Activated gamma-delta T cell (primary cell): Measurements from ENCODE around the gene KDM5B.

Experiments
- DNase-seq: peaks from one replicate; lab custom pipeline; 2025; lab: John Stamatoyannopoulos, UW

The KDM5B gene

GRCh38 chr1:202711949-202712635 is 96.1 kb downstream of the KDM5B start:
- DNase-seq = no peak

GRCh38 chr1:202710070-202711045 is 97.9 kb downstream of the KDM5B start, which contains the start of gene SYT2:
Gene SYT2, minus strand, starts transcription at chr1:202710454. Its CDS starts 104,682 bp downstream, at chr1:202605772.
- no peak for DNase-seq

GRCh38 chr1:202709276-202710041 is 98.8 kb downstream of the KDM5B start:
- no peak for DNase-seq

DNA sequence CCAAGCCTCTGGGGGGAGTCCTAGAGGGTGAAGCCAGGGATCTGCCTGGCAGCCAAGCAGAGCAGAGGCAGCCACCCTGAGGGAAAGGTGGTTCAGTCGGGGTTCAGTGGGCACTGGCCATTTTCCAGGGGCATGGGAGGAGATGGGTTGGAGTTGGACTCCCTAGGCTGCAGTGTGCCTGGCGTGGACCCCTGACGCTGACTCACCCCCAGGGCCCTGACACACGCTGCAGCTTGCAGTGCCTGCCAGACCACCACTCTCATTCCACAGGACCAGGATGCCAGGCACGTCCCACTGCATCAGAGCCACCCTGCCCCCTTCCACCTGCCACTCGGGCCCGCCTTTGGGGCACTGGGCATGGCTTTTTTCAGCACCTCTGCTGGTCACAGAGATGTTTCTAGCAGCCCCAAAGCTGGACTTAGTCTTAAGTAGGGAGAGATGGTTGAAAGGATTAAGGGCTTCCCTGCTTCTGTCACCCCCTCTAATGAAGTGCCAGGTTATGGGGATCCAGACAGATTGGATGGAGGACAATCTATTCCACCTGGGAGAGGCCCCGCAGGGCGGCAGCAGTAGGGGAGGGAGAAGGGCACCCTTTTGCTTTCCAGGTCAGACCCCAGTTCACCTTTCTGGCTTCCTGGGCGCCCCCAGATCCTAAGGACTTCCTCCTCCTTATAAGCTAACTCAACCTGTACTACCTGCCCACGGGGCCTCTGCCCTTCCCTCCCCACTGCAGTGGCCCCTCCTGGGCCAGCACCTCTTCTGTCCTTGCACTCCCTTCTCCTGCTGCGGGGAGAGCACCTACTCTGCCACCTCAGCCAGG is 99.6 kb downstream of the KDM5B start:
- no peak for DNase-seq

DNA sequence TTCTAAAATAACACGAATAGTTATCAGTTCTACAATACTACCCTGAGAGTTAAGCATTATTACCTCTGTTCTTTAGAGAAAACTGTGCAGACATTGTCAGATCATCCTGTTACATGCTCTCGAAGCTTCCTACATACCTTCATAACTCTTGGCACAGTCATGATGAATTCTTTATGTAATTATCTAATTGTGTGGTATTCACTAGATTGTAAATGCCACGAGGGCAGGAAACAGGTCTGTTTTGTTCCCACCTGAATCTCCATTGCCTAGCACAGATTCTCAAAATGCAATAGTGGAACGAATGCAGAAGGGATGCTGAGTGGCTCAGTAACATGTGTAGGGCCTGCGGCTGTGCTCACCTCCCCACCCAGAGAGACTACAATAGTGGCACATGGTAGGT is 101.4 kb downstream of the KDM5B start:
- no peak for DNase-seq

DNA sequence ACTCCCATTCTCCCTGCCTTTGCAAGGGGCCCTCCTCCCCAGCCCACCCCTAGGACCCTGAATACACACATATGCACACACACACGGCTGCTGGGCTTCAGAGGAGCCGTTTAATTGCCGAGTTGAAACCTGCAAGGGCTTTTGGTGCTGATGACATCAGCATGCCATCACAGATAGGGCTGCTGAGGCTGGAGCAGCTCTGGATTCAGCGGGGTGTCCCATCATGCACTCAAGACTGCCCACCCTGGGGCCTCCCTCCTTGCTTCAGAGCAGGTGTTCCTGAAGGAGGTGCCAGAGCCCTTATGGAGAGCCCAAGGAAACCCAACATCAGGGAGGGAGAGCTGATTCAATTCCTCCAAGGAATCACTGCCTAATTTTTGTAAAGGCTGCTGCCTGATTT is 103.6 kb downstream of the KDM5B start:
- DNase-seq = no peak

DNA sequence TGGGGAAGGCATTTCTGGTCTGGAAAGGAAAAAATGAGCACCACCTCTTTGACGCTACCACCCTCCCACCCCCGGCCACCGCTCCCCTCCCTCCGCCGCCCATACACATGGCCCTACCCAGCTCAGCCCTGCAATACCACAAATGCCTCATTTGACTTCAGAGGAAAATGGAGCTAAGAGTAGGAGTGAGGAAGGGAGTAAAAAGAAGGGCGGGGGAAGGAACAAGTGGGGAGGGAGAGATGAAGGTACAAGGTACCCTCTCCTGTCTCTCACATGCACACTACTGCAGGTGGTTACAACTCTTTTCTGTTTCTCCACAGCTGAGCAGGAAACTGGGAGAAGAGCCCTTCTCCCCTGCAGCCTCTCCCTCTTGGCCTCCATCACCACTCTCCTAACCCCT is 105.0 kb downstream of the KDM5B start:
- no peak for DNase-seq

- DNase-seq = no peak
Measured at GRCh38 chr1:202702088-202702487, 106.1 kb downstream of the KDM5B start.

DNA sequence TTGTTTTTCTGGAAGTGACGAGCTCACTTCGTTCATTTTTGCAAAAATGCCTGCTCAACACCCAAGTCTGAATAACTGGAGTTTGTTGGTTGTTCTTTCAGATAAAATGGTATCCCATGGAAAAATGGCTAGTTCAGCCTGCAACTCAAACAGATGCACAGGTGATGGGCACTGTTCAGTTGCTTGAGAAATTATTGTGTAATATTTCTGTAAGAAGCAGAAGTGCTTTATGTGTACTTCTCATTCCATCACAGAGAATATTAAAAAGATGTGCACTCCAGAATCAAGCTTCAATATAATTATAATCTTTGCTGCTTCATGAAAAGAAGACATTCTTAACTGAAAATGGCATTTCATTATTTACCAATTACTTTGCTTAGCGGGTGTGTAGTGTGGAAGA is 107.0 kb downstream of the KDM5B start:
- DNase-seq = no peak

DNA sequence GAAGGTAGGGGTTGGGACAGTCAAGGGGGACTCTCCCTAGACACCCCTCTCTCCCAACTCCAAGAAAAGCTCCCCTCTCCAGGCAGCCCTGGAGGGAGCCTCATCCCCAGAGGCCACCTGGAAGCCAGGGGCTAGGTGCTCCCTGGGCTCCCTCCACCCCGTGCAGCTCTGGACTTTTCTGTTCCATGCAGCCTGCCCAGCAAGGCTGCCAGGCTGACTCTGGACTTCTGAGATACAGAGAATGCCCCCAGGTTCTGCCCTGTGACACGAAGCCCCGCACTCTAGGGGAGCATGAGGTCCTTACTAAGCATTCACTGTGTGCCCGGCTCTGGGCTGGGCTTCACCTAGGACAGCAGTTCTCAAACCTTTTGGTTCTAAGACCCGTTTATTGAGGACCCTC is 108.2 kb downstream of the KDM5B start:
- no peak for DNase-seq

DNA sequence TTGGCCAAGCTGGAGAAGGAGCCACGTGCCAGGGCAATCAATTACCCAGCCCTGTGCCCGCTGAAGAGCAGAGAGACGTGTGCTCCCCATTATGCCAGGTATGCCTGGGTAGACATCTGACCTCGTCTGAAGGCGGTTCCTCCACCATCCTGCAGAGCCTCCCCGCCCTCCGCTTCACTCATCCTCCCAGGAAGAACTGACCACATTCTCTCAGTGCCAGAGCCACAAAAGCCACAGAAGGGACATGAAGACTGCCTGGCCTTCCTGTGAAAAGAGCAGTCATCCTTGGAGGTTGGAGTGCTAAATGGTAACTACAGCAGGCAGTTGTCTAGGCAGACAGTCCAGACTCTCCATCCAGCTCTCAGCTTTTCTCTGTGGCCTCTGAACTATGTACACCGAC is 109.9 kb downstream of the KDM5B start:
- no peak for DNase-seq

DNA sequence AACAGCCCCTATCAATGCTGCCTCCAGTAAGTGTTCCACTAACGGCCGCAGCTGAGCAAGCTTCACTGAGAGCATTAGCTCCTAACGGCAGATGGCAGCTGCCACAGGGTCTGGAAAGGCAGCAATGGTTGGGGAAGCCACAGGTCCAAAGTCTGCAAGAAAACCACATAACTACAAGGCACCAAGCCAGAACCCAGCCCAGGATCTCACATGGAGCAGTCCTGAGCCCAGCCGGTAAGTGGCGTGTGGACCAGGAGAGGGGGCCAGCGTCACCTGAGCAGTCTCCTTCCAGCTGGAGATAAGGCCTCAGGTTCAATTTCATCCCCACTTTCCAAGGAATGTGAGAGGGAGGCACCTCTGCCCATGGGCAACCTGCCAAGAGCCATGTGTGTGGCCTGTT is 111.2 kb downstream of the KDM5B start:
- DNase-seq = no peak

GRCh38 chr1:202694314-202694713 is 113.9 kb downstream of the KDM5B start:
- no peak for DNase-seq

GRCh38 chr1:202692959-202693555 is 115.2 kb downstream of the KDM5B start:
- no peak for DNase-seq

DNA sequence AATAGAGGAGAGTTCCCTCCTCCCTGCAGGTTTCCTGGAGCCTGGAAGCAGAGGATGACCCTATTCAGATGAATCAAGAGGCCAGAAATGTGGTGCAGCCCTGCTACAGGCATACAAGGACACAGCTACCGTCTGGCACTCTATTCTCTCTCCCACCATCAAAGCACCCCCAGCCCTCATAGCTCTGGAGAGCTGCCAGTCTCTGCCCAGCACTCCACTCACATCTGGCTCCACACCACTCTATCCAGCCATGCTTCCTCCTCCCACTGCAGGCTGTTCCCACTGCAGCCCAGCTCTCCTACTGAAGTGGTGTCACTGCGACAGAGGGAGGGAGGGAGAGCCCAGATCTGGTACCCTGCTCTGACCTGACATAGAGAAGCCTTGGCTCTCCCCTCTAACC is 116.4 kb downstream of the KDM5B start:
- no peak for DNase-seq

DNA sequence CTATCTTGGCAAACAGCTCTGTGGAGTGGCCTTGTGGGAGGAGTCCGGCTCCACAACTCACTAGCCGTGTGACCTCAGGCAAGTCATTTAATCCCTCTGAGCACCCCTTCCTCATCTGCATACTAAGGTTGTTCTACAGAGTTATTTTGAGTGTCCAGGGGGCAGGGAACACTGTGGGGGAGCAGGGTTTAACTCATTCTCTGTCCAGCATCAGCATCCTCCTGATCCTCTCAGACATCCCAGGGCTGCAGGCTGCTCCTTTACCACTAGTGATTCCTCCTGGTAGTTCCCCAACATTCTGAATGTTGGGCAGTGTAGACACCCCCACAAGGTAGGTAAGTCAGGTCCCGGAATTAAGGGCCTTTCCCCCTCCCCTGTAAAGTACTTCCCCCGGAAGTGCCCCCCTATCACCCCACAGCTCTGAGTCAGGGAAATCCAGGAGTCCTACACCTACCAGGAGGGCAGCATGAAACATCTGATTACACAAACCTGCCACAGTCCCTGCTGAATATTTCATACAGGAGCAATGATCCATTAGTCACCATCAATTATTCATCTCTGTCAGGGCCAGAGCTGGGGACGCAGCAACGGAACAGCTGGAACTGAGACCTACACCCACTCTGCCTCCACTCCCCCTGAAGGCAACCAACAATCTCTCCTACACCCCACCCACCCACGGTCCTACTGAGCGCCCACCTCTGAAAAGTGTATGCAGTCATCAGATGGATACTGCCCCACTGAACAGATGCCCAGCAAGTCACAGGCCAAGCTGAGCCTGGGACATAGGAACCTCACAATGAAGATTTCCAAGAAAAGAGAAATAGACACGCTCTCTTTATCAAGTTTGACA is 118.5 kb downstream of the KDM5B start:
- no peak for DNase-seq

DNA sequence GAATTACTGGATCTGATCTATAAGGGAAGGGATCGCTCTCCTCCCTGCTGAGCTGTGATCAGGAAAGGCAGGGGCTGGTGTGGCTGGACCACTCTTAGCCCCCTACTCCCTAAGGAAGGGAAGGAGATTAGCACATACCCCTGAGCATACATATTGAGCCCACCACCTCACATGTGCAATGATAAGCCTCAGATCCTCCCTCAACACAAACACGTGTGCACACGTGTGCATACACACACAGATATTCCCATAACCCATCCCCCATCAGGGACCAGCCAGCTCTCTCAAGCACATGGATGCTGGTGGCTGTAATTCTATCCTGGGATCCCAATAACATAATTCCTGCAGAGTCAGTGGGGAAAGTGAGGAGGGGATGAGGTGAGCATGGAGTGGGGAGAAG is 119.1 kb downstream of the KDM5B start:
- no peak for DNase-seq

- DNase-seq = no peak
Measured at GRCh38 chr1:202688401-202688800, 119.8 kb downstream of the KDM5B start.

DNA sequence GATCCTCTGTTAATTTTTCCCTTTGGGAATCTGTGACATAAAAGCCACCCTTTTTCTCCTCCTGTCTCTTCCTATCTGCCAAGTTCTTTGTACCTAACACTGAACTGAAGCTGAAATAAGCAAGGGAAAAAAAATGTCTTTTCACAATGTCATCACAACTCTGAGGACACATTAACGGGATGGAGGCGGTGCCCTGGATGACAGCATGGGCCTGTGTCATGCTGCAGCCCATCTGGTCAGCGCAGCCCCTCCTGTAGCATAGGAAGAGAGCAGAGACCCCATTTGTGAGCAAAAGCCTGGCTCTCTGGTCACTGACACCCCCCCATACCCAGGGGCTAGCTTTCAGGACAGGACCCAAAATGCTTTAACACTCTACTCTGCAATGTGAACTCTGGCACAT is 120.4 kb downstream of the KDM5B start:
- no peak for DNase-seq

DNA sequence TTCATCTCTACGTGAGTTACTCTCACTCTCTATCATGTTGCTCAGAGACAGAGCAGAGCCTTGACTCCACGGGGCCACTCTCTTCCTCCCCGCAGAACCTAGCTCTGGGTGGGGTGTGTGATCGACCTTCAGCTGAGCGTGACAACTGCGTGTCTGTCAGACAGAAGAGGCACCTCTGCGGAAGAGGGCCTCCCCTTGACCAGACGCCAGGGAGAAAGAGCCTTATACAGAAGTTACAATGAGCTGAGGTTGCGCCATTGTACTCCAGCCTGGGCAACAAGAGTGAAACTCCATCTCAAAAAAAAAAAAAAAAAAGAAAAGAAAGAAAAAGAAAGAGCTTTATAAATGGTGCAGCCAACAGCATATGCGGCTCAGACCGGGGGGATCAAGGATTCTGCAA is 120.9 kb downstream of the KDM5B start:
- no peak for DNase-seq
